Measurements from ENCODE around the gene CLN5.
"Not testable (repeated sequence)": the region's sequence is repeated elsewhere in the genome, so short reads cannot be mapped to it uniquely, and the experiment has no call there.

The CLN5 gene

DNA sequence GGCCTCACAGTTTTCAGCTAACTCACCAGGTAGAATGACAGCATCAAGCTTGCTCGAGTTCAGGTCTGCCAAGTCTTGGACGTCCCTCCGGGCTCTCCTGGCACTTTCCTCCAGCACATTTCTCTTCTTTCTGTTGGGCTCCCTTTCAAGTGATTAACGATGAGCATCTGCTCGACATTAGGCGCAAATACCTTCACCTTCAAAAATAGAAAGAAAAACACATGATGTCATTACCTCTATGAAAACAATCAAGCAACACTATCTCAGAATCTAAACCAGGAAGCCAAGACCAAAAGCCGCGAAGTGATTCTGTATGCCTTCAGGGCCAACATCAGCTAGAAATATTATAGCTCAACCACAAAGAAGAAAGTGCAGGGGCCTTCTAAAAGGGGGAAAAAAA, 15.4 kb upstream of the CLN5 start:
- no peak for DNase-seq

DNA sequence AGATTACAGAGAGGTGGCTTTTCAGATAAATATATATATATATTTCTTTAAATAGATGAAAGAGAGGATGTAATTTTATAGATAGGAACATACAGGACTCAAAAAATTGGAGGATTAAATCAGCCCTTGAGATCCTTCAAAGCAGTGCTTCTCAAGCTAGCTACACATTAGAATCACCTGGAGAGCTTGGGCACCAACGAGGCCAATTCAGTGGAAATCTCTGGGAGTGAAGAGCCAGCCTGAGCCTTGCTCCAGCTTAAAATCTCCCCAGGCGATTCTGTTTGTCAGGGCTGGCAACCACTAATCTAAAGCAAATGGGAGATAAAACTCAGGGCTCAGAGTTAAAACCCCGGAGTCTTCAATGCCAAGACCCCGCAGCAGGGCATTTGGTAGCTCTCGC, 15.0 kb upstream of the CLN5 start:
- DNase-seq: no peak

- DNase-seq: peak; percentile 84
These were observed 11.7 kb upstream of the CLN5 start for GRCh38 chr13:76980075-76980718.

DNA sequence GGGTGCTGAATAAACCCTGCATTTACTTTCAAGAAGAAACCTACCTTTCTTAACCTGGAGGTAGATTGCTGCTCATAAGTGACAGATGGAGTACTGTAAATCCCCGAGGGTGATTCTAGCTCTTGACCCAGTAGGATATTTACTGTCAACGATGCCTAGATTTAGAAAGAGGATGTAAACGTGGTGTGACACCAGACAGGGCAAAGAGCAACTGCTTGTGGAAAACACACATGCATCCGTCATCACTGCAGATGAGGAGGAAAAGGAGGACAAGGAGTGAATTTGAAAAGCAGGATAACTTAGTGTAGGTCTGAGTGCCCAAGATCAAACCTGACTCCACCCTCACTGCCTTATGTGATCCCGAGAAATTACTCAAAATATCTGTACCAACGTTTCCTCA, 9.8 kb upstream of the CLN5 start:
- no peak for DNase-seq

- DNase-seq: no peak
These were observed 8.2 kb upstream of the CLN5 start for GRCh38 chr13:76983676-76984075.

GRCh38 chr13:76991432-76991795, 467 bp upstream of the CLN5 start:
- DNase-seq: peak; percentile 73

GRCh38 chr13:76992548-76993001, 694 bp downstream of the CLN5 start:
- no peak for DNase-seq

DNA sequence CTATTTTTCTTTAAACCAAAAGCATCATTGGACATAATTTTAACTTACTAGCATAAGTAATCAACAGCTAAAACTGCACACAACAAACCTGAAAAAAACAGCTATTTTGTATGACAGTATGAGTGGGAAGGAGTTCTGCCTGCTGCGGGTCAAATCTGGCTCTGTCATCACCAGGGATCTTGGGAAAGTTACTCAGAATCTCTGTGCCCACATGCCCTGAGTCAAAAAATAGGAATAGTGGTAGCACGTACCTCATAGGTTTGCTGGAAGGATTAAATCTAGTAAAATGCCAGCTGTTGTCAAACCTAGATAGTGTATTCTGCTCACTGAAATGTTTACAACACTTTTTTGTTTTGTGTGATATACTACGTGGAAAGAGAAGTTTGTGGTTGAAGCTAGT, 1.1 kb downstream of the CLN5 start:
- no peak for DNase-seq

GRCh38 chr13:76993473-76993872, 1.6 kb downstream of the CLN5 start:
- no peak for DNase-seq

DNA sequence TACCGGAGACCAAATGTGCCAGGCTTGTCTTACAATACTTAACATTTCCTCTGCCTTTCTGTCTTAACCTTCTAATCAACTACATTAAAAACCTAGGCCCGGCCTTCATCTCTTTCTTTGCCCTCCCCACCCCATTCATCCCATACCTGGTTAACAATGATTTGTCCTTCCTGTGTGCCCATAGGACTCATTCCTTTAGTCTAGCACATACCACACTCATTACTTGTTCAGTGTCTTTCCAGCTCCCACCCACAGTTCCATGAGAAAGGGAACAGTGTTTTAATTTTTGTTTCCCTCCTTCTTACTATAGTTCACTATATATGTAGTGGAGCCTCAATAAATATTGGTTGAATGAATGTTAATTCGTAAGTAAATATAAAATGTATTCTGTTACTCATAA, 2.4 kb downstream of the CLN5 start:
- no peak for DNase-seq

- DNase-seq: no peak
These were observed 8.6 kb downstream of the CLN5 start for GRCh38 chr13:77000475-77000874.

DNA sequence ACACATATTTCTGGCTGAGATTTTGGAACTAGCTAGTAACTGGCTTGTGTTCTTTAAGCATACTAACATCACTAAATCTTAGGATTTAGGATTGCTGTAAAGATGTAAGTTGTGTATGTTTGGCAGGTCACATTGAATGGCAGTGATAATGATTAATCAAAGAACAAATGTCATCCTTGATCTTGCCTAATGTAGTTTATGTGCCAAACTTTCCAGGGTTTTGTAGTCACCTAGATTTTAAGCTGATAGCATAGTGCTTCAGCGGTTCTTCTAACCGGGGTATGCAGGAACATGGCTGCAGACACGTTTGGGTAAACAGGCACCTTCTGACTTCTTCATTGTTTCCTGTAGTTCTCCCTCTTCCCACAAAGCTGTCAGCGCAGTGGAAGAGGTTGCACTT, 9.7 kb downstream of the CLN5 start:
- no peak for DNase-seq

DNA sequence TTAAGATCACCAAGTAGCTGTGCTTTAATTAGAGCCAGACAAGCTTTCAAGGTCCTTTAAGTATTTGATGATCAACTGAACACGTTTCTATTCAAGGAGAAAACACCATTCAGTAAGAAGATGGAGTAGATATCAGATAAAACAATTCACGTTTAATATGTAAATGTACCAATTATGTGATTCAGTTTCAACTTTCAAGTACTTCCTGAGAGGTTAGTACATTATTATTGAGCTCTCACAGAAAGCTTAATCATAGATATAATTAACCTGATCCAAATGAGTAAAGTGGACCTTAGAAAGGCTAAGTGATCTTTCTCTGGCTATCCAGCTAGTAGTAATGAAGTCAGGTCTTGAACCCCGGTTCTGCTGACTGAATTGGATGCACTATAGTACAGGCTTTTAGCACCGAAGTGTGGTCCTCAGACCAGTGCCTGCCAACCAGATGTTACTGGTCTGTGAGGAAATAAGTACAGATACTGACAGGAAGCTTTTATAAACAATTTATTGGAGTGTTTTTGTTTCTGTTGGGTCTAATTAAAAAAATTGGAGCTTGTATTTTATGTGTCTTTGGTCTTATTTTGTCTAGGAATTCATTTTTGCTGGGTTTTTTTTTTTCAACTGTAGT, 10.2 kb downstream of the CLN5 start:
- DNase-seq: no peak

- no peak for DNase-seq
These were observed 10.8 kb downstream of the CLN5 start for GRCh38 chr13:77002590-77003190.

DNA sequence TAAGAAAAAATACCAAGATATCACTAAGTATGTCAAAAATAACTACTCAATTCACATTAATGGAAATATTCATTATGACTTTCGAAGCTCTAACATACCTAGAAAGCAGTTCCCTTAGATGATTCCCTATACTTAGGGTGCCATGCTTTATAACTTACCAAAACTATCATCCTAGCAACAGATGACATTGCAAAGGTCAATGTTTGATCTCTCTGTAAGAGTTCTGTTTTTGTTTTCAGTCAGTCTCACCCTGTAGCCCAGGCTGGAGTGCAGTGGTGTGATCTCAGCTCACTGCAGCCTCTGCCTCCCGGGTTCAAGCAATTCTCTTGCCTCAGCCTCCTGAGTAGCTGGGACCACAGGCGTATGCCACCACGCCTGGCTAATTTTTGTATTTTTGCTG, 16.5 kb downstream of the CLN5 start:
- not testable (repeated sequence) for DNase-seq

GRCh38 chr13:77009011-77009410, 17.1 kb downstream of the CLN5 start:
- no peak for DNase-seq

GRCh38 chr13:77009719-77010118, 17.8 kb downstream of the CLN5 start:
- not testable (repeated sequence) for DNase-seq

GRCh38 chr13:77013853-77014542, 22.1 kb downstream of the CLN5 start:
- DNase-seq: no peak

GRCh38 chr13:77014906-77015685, 23.2 kb downstream of the CLN5 start:
- no peak for DNase-seq

DNA sequence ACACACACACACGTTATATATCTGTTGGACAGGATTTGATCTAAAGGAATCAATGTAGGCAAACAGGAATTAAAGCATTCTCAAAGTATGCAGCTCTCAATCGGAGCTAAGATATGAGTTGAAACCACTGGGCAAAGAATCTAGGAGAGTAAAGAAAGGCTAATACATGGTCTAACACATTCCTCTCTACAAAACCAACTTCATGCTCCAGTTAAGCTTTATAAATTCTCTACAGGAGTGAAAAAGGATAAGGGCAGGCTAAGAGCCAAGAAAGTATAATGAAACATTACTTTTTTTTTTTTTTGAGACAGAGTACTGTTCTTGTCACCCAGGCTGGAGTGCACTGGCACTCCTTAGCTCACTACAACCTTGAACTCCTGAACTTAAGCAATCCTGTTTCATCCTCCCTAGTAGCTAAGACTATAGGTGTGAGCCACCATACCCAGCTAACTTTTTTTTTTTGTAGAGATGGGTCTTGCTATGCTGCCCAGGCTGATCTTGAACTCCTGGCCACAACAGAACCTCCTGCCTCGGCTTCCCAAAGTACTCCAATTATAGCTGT, 24.5 kb downstream of the CLN5 start:
- DNase-seq: no peak

- DNase-seq: no peak
These were observed 25.2 kb downstream of the CLN5 start for GRCh38 chr13:77016888-77017623.

- no peak for DNase-seq
These were observed 27.9 kb downstream of the CLN5 start for GRCh38 chr13:77019756-77020155.
